Activated CD8-positive, alpha-beta T cell treated with anti-CD3 and anti-CD28 coated beads, Interleukin-2, amount 10 ng/mL, durations not matched to agents 7 days and 5 days (primary cell): Measurements from ENCODE around the gene NRDC. TPM values are rescaled to one million over a fixed set of nuclear protein-coding genes. Genes with fewer than 3 reads are reported as not detected.
"Not testable (repeated sequence)": the region's sequence is repeated elsewhere in the genome, so short reads cannot be mapped to it uniquely, and the experiment has no call there.

Experiments
- ATAC-seq: fragments of 150-1000 bp; cut with Tn5 transposase; one replicate; pipeline ENCODE4 v1.10.0; 2021; ENCODE audit warnings: moderate library complexity
- CTCF ChIA-PET: fragments of 350-600 bp; sonication (Branson Sonifier 250); formaldehyde crosslinking; loops from one replicate; lab custom pipeline; 2021; ENCODE audit warnings: antibody characterized with exemption; lab: Charles Lee
- POLR2A ChIA-PET: fragments of 350-600 bp; sonication (Branson Sonifier 250); formaldehyde crosslinking; loops from one replicate; lab custom pipeline; 2021; ENCODE audit warnings: antibody characterized with exemption; lab: Charles Lee
- DNase-seq: peaks from one replicate; pipeline ENCODE4 v3.0.0-alpha.2; 2020
- H3K27ac Mint-ChIP-seq: one replicate; pipeline ENCODE4 v1.8.0; 2021; ENCODE audit warnings: mild to moderate bottlenecking, mixed read lengths
- H3K27me3 Mint-ChIP-seq: one replicate; pipeline ENCODE4 v1.8.0; 2021; ENCODE audit warnings: low read depth, mixed read lengths
- H3K36me3 Mint-ChIP-seq: one replicate; pipeline ENCODE4 v1.8.0; 2021; ENCODE audit warnings: low read depth, mixed read lengths
- H3K4me1 Mint-ChIP-seq: one replicate; pipeline ENCODE4 v1.8.0; 2021; ENCODE audit warnings: low read depth, mixed read lengths
- H3K4me3 Mint-ChIP-seq: one replicate; pipeline ENCODE4 v1.8.0; 2021; ENCODE audit warnings: mild to moderate bottlenecking, mixed read lengths
- H3K9me3 Mint-ChIP-seq: one replicate; pipeline ENCODE4 v1.8.0; 2022; ENCODE audit warnings: mixed read lengths; ENCODE audit not compliant: insufficient read depth
- total RNA-seq, 2 experiments: library from RNA; stranded (reverse); gene quantifications; one replicate each; pipeline ENCODE4 v1.2.3, GENCODE V29; 2021

NRDC gene
- total RNA-seq, 2 experiments from 2014 or later, result 153 to 157 TPM

GRCh38 chr1:51877434-51878307, 856 bp downstream of the NRDC start:
- Mint-ChIP-seq H3K36me3 (peaks cover 28% of the 10 kb centered on the region), H3K27ac (no peak overlapping the region), H3K4me1 (peaks cover 37% of the 10 kb centered on the region), H3K27me3 (peaks cover 3% of the 10 kb centered on the region), H3K4me3 (no peak overlapping the region), H3K9me3 (no peaks in the 10 kb centered on the region)
- ChIA-PET CTCF (interaction anchor here (1.1 kb wide), 1 partner anchor 109 kb away, joined by 3 read pairs; no protein-coding TSS in a partner anchor), POLR2A (interaction anchor here (0.6 to 1.7 kb wide), 5 partner anchors 9 to 156 kb away, joined by 3 to 6 read pairs (median 4); partner anchors contain the start of gene KTI12)
- peak; percentile 1 for ATAC-seq
- DNase-seq, result no peak

GRCh38 chr1:51875836-51876235, 2.7 kb downstream of the NRDC start:
- POLR2A ChIA-PET, result interaction anchor here (0.7 kb wide), 1 partner anchor 528 kb away, joined by 3 read pairs; no protein-coding TSS in a partner anchor

GRCh38 chr1:51875291-51875772, 3.2 kb downstream of the NRDC start:
- DNase-seq (no peak), ATAC-seq (no peak)
- POLR2A ChIA-PET, result interaction anchor here (0.7 kb wide), 1 partner anchor 528 kb away, joined by 3 read pairs; no protein-coding TSS in a partner anchor
- Mint-ChIP-seq H3K27ac (peak overlapping the region; percentile 6), H3K36me3 (peaks cover 38% of the 10 kb centered on the region), H3K27me3 (no peaks in the 10 kb centered on the region), H3K4me3 (peak overlapping the region; percentile 48), H3K4me1 (peaks cover 49% of the 10 kb centered on the region), H3K9me3 (no peaks in the 10 kb centered on the region)
- CTCF ChIA-PET, result interaction anchor here (0.9 to 1.8 kb wide), 2 partner anchors 9 to 21 kb away, joined by 3 to 8 read pairs; no protein-coding TSS in a partner anchor

More at GRCh38 chr1:51875836-51876235, 2.7 kb downstream of the NRDC start:
- Mint-ChIP-seq H3K36me3 (peaks cover 37% of the 10 kb centered on the region), H3K9me3 (no peaks in the 10 kb centered on the region), H3K4me1 (peaks cover 48% of the 10 kb centered on the region), H3K27me3 (no peaks in the 10 kb centered on the region), H3K4me3 (peak overlapping the region; percentile 48), H3K27ac (no peak overlapping the region)
- CTCF ChIA-PET, result interaction anchor here (0.9 to 1.8 kb wide), 2 partner anchors 10 to 21 kb away, joined by 3 to 8 read pairs; no protein-coding TSS in a partner anchor
- DNase-seq (no peak), ATAC-seq (no peak)

- CTCF ChIA-PET, H3K9me3 Mint-ChIP-seq, H3K4me3 Mint-ChIP-seq, ATAC-seq, DNase-seq, H3K27me3 Mint-ChIP-seq, H3K27ac Mint-ChIP-seq, POLR2A ChIA-PET: not testable (repeated sequence)
- peaks cover 40% of the 10 kb centered on the region for H3K36me3 Mint-ChIP-seq
- peaks cover 49% of the 10 kb centered on the region for H3K4me1 Mint-ChIP-seq
Observed at GRCh38 chr1:51873270-51873669, 5.3 kb downstream of the NRDC start.

GRCh38 chr1:51871351-51871975, 7.1 kb downstream of the NRDC start:
- H3K27me3 Mint-ChIP-seq, result no peaks in the 10 kb centered on the region
- no peaks in the 10 kb centered on the region for H3K9me3 Mint-ChIP-seq
- POLR2A ChIA-PET, result no interaction called here
- H3K36me3 Mint-ChIP-seq, result peaks cover 38% of the 10 kb centered on the region
- ATAC-seq (no peak), DNase-seq (no peak)
- CTCF ChIA-PET, result interaction anchor here (0.6 to 1.1 kb wide), 2 partner anchors 15 to 26 kb away, joined by 3 to 4 read pairs; no protein-coding TSS in a partner anchor
- H3K4me1 Mint-ChIP-seq, result peaks cover 42% of the 10 kb centered on the region
- no peak overlapping the region for H3K27ac Mint-ChIP-seq
- no peak overlapping the region for H3K4me3 Mint-ChIP-seq

- ChIA-PET CTCF (interaction anchor here (1.1 kb wide), 1 partner anchor 27 kb away, joined by 3 read pairs; no protein-coding TSS in a partner anchor), POLR2A (interaction anchor here (1.4 kb wide), 1 partner anchor 9 kb away, joined by 4 read pairs; no protein-coding TSS in a partner anchor)
- no peaks in the 10 kb centered on the region for H3K27me3 Mint-ChIP-seq
- no peak for DNase-seq
- peaks cover 38% of the 10 kb centered on the region for H3K4me1 Mint-ChIP-seq
- H3K36me3 Mint-ChIP-seq, result peaks cover 37% of the 10 kb centered on the region
- H3K9me3 Mint-ChIP-seq, result no peaks in the 10 kb centered on the region
- H3K4me3 Mint-ChIP-seq, result no peak overlapping the region
- no peak for ATAC-seq
- no peak overlapping the region for H3K27ac Mint-ChIP-seq
Observed at GRCh38 chr1:51870603-51871350, 7.8 kb downstream of the NRDC start.

- Mint-ChIP-seq H3K27ac (no peak overlapping the region), H3K4me1 (peaks cover 25% of the 10 kb centered on the region), H3K27me3 (no peaks in the 10 kb centered on the region), H3K9me3 (no peaks in the 10 kb centered on the region), H3K4me3 (no peak overlapping the region), H3K36me3 (peaks cover 22% of the 10 kb centered on the region)
- ChIA-PET CTCF (no interaction called here), POLR2A (interaction anchor here (0.6 kb wide), 1 partner anchor 12 kb away, joined by 3 read pairs; no protein-coding TSS in a partner anchor)
- no peak for DNase-seq
- no peak for ATAC-seq
Observed at GRCh38 chr1:51867479-51868232, 10.9 kb downstream of the NRDC start.

GRCh38 chr1:51863384-51863783, 15.1 kb downstream of the NRDC start:
- H3K9me3 Mint-ChIP-seq, result no peaks in the 10 kb centered on the region
- ChIA-PET POLR2A (no interaction called here), CTCF (no interaction called here)
- no peaks in the 10 kb centered on the region for H3K27me3 Mint-ChIP-seq
- no peak overlapping the region for H3K4me3 Mint-ChIP-seq
- DNase-seq (no peak), ATAC-seq (no peak)
- H3K36me3 Mint-ChIP-seq, result peaks cover 15% of the 10 kb centered on the region
- peak overlapping the region; percentile 43 for H3K27ac Mint-ChIP-seq
- H3K4me1 Mint-ChIP-seq, result peaks cover 13% of the 10 kb centered on the region

GRCh38 chr1:51861669-51862068, 16.9 kb downstream of the NRDC start:
- POLR2A ChIA-PET, result interaction anchor here (0.6 kb wide), 1 partner anchor 16 kb away, joined by 4 read pairs; no protein-coding TSS in a partner anchor
- H3K27ac Mint-ChIP-seq, result no peak overlapping the region

GRCh38 chr1:51859735-51860134, 18.8 kb downstream of the NRDC start:
- ATAC-seq, result no peak
- Mint-ChIP-seq H3K4me1 (peaks cover 8% of the 10 kb centered on the region), H3K27ac (no peak overlapping the region), H3K9me3 (no peaks in the 10 kb centered on the region), H3K4me3 (no peak overlapping the region), H3K36me3 (peaks cover 24% of the 10 kb centered on the region), H3K27me3 (no peaks in the 10 kb centered on the region)
- POLR2A ChIA-PET, result no interaction called here
- no peak for DNase-seq
- CTCF ChIA-PET, result no interaction called here

More at GRCh38 chr1:51861669-51862068, 16.9 kb downstream of the NRDC start:
- ATAC-seq, result no peak
- CTCF ChIA-PET, result interaction anchor here (0.6 kb wide), 1 partner anchor 8 kb away, joined by 3 read pairs; no protein-coding TSS in a partner anchor
- Mint-ChIP-seq H3K27me3 (no peaks in the 10 kb centered on the region), H3K36me3 (peaks cover 15% of the 10 kb centered on the region), H3K9me3 (no peaks in the 10 kb centered on the region), H3K4me3 (no peak overlapping the region), H3K4me1 (peaks cover 8% of the 10 kb centered on the region)
- no peak for DNase-seq
